Stimulated activated CD4-positive, alpha-beta T cell treated with anti-CD3 and anti-CD28 coated beads, Interleukin-2, amount 100 ng/mL, for 4 hours (primary cell): Measurements from ENCODE around the gene SBK3.
"Not testable (repeated sequence)": the region's sequence is repeated elsewhere in the genome, so short reads cannot be mapped to it uniquely, and the experiment has no call there.

Experiments
- DNase-seq: peaks from one replicate; pipeline ENCODE4 v3.0.0-alpha.2; 2020; ENCODE audit warnings: low read depth

SBK3 gene

GRCh38 chr19:55576746-55577145 lies 31.4 kb upstream of the SBK3 start:
- DNase-seq: no peak

GRCh38 chr19:55573929-55574328 lies 28.6 kb upstream of the SBK3 start:
- DNase-seq: not testable (repeated sequence)

- DNase-seq: not testable (repeated sequence)
Observed at GRCh38 chr19:55569477-55569876, 24.1 kb upstream of the SBK3 start.

- no peak for DNase-seq
Observed at GRCh38 chr19:55567708-55568328, 22.5 kb upstream of the SBK3 start.

GRCh38 chr19:55566823-55567222 lies 21.5 kb upstream of the SBK3 start:
- no peak for DNase-seq

GRCh38 chr19:55563261-55563690 lies 17.9 kb upstream of the SBK3 start:
- DNase-seq: no peak

GRCh38 chr19:55559684-55560083 lies 14.3 kb upstream of the SBK3 start:
- DNase-seq: no peak

- no peak for DNase-seq
Observed at GRCh38 chr19:55554741-55555152, 9.4 kb upstream of the SBK3 start.

- DNase-seq: no peak
Observed at GRCh38 chr19:55554302-55554701, 9.0 kb upstream of the SBK3 start.

GRCh38 chr19:55553217-55554182 lies 8.2 kb upstream of the SBK3 start:
- no peak for DNase-seq

GRCh38 chr19:55552620-55553019 lies 7.3 kb upstream of the SBK3 start:
- no peak for DNase-seq

GRCh38 chr19:55552206-55552605 lies 6.9 kb upstream of the SBK3 start:
- no peak for DNase-seq

GRCh38 chr19:55550321-55550650 lies 4.9 kb upstream of the SBK3 start:
- DNase-seq: no peak

GRCh38 chr19:55549500-55550320 lies 4.4 kb upstream of the SBK3 start:
- no peak for DNase-seq

GRCh38 chr19:55546822-55547614 lies 1.7 kb upstream of the SBK3 start:
- DNase-seq: no peak

- DNase-seq: no peak
Observed at GRCh38 chr19:55546011-55546410, 668 bp upstream of the SBK3 start.

GRCh38 chr19:55544776-55545439 lies 435 bp downstream of the SBK3 start:
- DNase-seq: no peak

- DNase-seq: no peak
Observed at GRCh38 chr19:55544014-55544413, 1.3 kb downstream of the SBK3 start.

GRCh38 chr19:55543567-55543966 lies 1.8 kb downstream of the SBK3 start:
- DNase-seq: no peak

GRCh38 chr19:55542292-55542855 lies 3.0 kb downstream of the SBK3 start:
- no peak for DNase-seq

- DNase-seq: no peak
Observed at GRCh38 chr19:55541091-55541490, 4.3 kb downstream of the SBK3 start.
